Activated T-helper 1 cell treated with anti-CD3 and anti-CD28 coated beads, Interleukin-2, amount 50 U/mL, for 16 hours (primary cell): ENCODE measurements around the gene SORCS1.

Experiments
- DNase-seq, 2 donors: peaks; one replicate each; pipeline ENCODE4 v3.0.0-alpha.2; 2020; ENCODE audit warnings: low read depth in 1 of 2, low spot score in 1 of 2

SORCS1 gene

GRCh38 chr10:106682175-106682574 is 482.3 kb downstream of the SORCS1 start:
- DNase-seq = no peak

GRCh38 chr10:106680061-106680460 is 484.4 kb downstream of the SORCS1 start:
- no peak for DNase-seq

GRCh38 chr10:106679314-106679713 is 485.2 kb downstream of the SORCS1 start:
- DNase-seq = no peak

GRCh38 chr10:106672517-106673175 is 491.9 kb downstream of the SORCS1 start:
- DNase-seq = no peak

- no peak for DNase-seq
Measured at GRCh38 chr10:106661767-106662140, 502.8 kb downstream of the SORCS1 start.

- no peak for DNase-seq
Measured at GRCh38 chr10:106661133-106661766, 503.3 kb downstream of the SORCS1 start.

- DNase-seq = no peak
Measured at GRCh38 chr10:106660550-106660949, 504.0 kb downstream of the SORCS1 start.

GRCh38 chr10:106655636-106656035 is 508.9 kb downstream of the SORCS1 start:
- DNase-seq = no peak

- no peak for DNase-seq
Measured at GRCh38 chr10:106655165-106655564, 509.3 kb downstream of the SORCS1 start.

GRCh38 chr10:106652279-106652678 is 512.2 kb downstream of the SORCS1 start:
- DNase-seq = no peak

- DNase-seq = no peak
Measured at GRCh38 chr10:106648534-106649481, 515.7 kb downstream of the SORCS1 start.

GRCh38 chr10:106643473-106643872 is 521.0 kb downstream of the SORCS1 start:
- DNase-seq = no peak

- no peak for DNase-seq
Measured at GRCh38 chr10:106637873-106638272, 526.6 kb downstream of the SORCS1 start.

- DNase-seq = no peak
Measured at GRCh38 chr10:106636766-106637491, 527.6 kb downstream of the SORCS1 start.

GRCh38 chr10:106635947-106636346 is 528.6 kb downstream of the SORCS1 start:
- no peak for DNase-seq

GRCh38 chr10:106631016-106631702 is 533.3 kb downstream of the SORCS1 start:
- DNase-seq = no peak

GRCh38 chr10:106626371-106626770 is 538.1 kb downstream of the SORCS1 start:
- no peak for DNase-seq

- no peak for DNase-seq
Measured at GRCh38 chr10:106625751-106626150, 538.8 kb downstream of the SORCS1 start.

- DNase-seq = no peak
Measured at GRCh38 chr10:106619346-106619745, 545.2 kb downstream of the SORCS1 start.

GRCh38 chr10:106618646-106619045 is 545.9 kb downstream of the SORCS1 start:
- DNase-seq = no peak

GRCh38 chr10:106615081-106615480 is 549.4 kb downstream of the SORCS1 start:
- no peak for DNase-seq
